Esophagus muscularis mucosa (tissue), 3 donors: ENCODE measurements around the gene PPP6R2.

Experiments used
- EP300 ChIP-seq: sonication (generic); formaldehyde crosslinking; IDR thresholded peaks from one replicate; pipeline ENCODE4 v1.6.1; 2017; ENCODE audit warnings: antibody characterized with exemption
- TF ChIP-seq, protein P1 (sequence below), 3 experiments: fragments of 200-600 bp in 2 of 3; fragments of 450-650 bp in 1 of 3; sonication (generic) in 2 of 3; IDR thresholded peaks; one replicate each; pipeline ENCODE4 v1.5.1; 2017 to 2019; ENCODE audit warnings: antibody characterized with exemption in 3 of 3, mild to moderate bottlenecking in 2 of 3, moderate library complexity in 1 of 3

DNA sequence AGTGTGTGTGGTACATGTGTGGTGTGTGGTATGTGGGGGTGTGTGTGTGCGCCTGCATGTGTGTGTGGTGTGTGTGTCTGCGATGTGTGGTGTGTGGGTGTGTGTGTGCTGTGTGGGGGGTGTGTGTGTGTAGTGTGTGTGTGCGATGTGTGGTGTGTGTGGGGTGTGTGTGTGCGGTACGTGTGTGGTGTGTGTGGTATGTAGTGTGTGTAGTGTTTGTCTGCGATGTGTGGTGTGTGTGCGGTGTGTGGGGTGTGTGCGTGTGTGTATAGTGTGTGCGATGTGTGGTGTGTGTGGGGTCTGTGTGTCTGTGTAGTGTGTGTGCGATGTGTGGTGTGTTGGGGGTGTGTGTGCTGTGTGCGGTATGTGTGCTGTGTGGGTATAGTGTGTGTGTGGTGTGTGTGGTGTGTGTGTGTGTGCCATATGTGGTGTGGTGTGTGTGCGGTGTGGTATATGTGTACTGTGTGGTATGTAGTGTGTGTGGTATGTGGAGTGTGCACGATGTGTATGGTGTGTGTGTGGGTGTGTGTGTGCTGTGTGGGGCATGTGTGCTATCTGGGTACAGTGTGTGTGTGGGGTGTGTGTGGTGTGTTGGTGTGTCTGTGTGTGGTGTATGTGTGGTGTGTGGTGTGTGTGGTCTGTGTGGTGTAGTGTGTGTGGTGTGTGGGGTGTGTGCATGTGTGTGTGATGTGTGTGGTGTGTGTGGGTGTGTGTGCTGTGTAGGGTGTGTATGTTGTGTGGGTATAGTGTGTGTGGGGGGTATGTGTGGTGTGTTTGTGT lies 5.7 kb upstream of the PPP6R2 start:
- TF ChIP-seq, protein P1, sequence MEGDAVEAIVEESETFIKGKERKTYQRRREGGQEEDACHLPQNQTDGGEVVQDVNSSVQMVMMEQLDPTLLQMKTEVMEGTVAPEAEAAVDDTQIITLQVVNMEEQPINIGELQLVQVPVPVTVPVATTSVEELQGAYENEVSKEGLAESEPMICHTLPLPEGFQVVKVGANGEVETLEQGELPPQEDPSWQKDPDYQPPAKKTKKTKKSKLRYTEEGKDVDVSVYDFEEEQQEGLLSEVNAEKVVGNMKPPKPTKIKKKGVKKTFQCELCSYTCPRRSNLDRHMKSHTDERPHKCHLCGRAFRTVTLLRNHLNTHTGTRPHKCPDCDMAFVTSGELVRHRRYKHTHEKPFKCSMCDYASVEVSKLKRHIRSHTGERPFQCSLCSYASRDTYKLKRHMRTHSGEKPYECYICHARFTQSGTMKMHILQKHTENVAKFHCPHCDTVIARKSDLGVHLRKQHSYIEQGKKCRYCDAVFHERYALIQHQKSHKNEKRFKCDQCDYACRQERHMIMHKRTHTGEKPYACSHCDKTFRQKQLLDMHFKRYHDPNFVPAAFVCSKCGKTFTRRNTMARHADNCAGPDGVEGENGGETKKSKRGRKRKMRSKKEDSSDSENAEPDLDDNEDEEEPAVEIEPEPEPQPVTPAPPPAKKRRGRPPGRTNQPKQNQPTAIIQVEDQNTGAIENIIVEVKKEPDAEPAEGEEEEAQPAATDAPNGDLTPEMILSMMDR (IDR thresholded peaks at IDR 0.05) = no peak
- no peak for TF ChIP-seq EP300
